Measurements from ENCODE around the gene SORCS2. TPM values are rescaled to one million over a fixed set of nuclear protein-coding genes. Genes with fewer than 3 reads are reported as not detected.

The SORCS2 gene
- total and polyA plus RNA-seq, 2 experiments from 2014 or later = 0.38 to 1.4 TPM

- H3K4me1 ChIP-seq (ENCODE audit: insufficient read depth) = no peaks in the 10 kb centered on the region; the same call in 1 of the 2 replicates
- no peak overlapping the region for H3K4me2 ChIP-seq (ENCODE audit: unreplicated experiment)
- in situ Hi-C loops (cut with MboI) = no loop called here
- no peak overlapping the region for H3K4me3 ChIP-seq
- no peak for DNase-seq
- H2AFZ ChIP-seq = no peak overlapping the region
- no peaks in the 10 kb centered on the region; the same call in 1 of the 2 replicates for H3K27me3 ChIP-seq (replicated peaks; ENCODE audit: insufficient read depth)
- WGBS, 2 experiments (ENCODE audit: low coverage in 1 of 2, low lambda C conversion rate in 2 of 2, missing lambda C conversion rate in 2 of 2) = 81% methylated on average over 12 of the region's 12 CpGs
- H3K27ac ChIP-seq = 0 out of 2 replicates have a peak overlapping the region, but pooled peaks have one; percentile 23
- H3K9ac ChIP-seq = no peak overlapping the region
- TF ChIP-seq EZH2 (IDR thresholded peaks at IDR 0.05; ENCODE audit: insufficient read depth, poor library complexity, severe bottlenecking) (no peak), EZH2phosphoT487 (IDR thresholded peaks at IDR 0.05; ENCODE audit: insufficient read depth, low read depth) (no peak)
- no peaks in the 10 kb centered on the region for H3K79me2 ChIP-seq (ENCODE audit: insufficient read depth)
- no peaks in the 10 kb centered on the region for H3K9me2 ChIP-seq (ENCODE audit: insufficient read depth)
- H4K20me1 ChIP-seq (ENCODE audit: insufficient read depth) = no peaks in the 10 kb centered on the region
- no peaks in the 10 kb centered on the region for H3K9me3 ChIP-seq (ENCODE audit: low read depth)
- no peaks in the 10 kb centered on the region for H3F3A ChIP-seq (ENCODE audit: insufficient read depth)
- no peaks in the 10 kb centered on the region for H3K36me3 ChIP-seq (ENCODE audit: low read depth)
Measured at GRCh38 chr4:7238300-7238960, 46.1 kb downstream of the SORCS2 start.

- no peak for DNase-seq
- H2AFZ ChIP-seq = no peak overlapping the region
- H3K4me2 ChIP-seq (ENCODE audit: unreplicated experiment) = no peak overlapping the region
- no peaks in the 10 kb centered on the region; the same call in 1 of the 2 replicates for H3K4me1 ChIP-seq (ENCODE audit: insufficient read depth)
- no peaks in the 10 kb centered on the region for H3K9me2 ChIP-seq (ENCODE audit: insufficient read depth)
- 77 to 80% methylated on average over 15 of the region's 15 CpGs for WGBS, 2 experiments (ENCODE audit: low coverage in 1 of 2, low lambda C conversion rate in 2 of 2, missing lambda C conversion rate in 2 of 2)
- H3K9me3 ChIP-seq (ENCODE audit: low read depth) = no peaks in the 10 kb centered on the region
- H3K27ac ChIP-seq = no peak overlapping the region
- TF ChIP-seq EZH2phosphoT487 (IDR thresholded peaks at IDR 0.05; ENCODE audit: insufficient read depth, low read depth) = no peak
- TF ChIP-seq EZH2 (IDR thresholded peaks at IDR 0.05; ENCODE audit: insufficient read depth, poor library complexity, severe bottlenecking) = no peak
- no peaks in the 10 kb centered on the region for H4K20me1 ChIP-seq (ENCODE audit: insufficient read depth)
- no peaks in the 10 kb centered on the region; the same call in 1 of the 2 replicates for H3K27me3 ChIP-seq (replicated peaks; ENCODE audit: insufficient read depth)
- H3K9ac ChIP-seq = no peak overlapping the region
- H3K36me3 ChIP-seq (ENCODE audit: low read depth) = no peaks in the 10 kb centered on the region
- H3K79me2 ChIP-seq (ENCODE audit: insufficient read depth) = no peaks in the 10 kb centered on the region
- in situ Hi-C loops (cut with MboI) = no loop called here
- no peaks in the 10 kb centered on the region for H3F3A ChIP-seq (ENCODE audit: insufficient read depth)
- no peak overlapping the region for H3K4me3 ChIP-seq
Measured at GRCh38 chr4:7239101-7239820, 46.9 kb downstream of the SORCS2 start.

GRCh38 chr4:7239844-7240243 is 47.5 kb downstream of the SORCS2 start:
- H3K27ac ChIP-seq = no peak overlapping the region
- DNase-seq = no peak
- no peaks in the 10 kb centered on the region for H3F3A ChIP-seq (ENCODE audit: insufficient read depth)
- H4K20me1 ChIP-seq (ENCODE audit: insufficient read depth) = no peaks in the 10 kb centered on the region
- peaks cover under 1% of the 10 kb centered on the region; the same call in 1 of the 2 replicates for H3K27me3 ChIP-seq (replicated peaks; ENCODE audit: insufficient read depth)
- H3K9me3 ChIP-seq (ENCODE audit: low read depth) = no peaks in the 10 kb centered on the region
- no peaks in the 10 kb centered on the region for H3K36me3 ChIP-seq (ENCODE audit: low read depth)
- no peak overlapping the region for H3K4me3 ChIP-seq
- 83 to 84% methylated on average over 13 of the region's 13 CpGs for WGBS, 2 experiments (ENCODE audit: low coverage in 1 of 2, low lambda C conversion rate in 2 of 2, missing lambda C conversion rate in 2 of 2)
- TF ChIP-seq EZH2phosphoT487 (IDR thresholded peaks at IDR 0.05; ENCODE audit: insufficient read depth, low read depth) (no peak), EZH2 (IDR thresholded peaks at IDR 0.05; ENCODE audit: insufficient read depth, poor library complexity, severe bottlenecking) (no peak)
- H3K9ac ChIP-seq = no peak overlapping the region
- H3K9me2 ChIP-seq (ENCODE audit: insufficient read depth) = no peaks in the 10 kb centered on the region
- in situ Hi-C loops (cut with MboI) = no loop called here
- no peak overlapping the region for H3K4me2 ChIP-seq (ENCODE audit: unreplicated experiment)
- H2AFZ ChIP-seq = no peak overlapping the region
- no peaks in the 10 kb centered on the region; the same call in 1 of the 2 replicates for H3K4me1 ChIP-seq (ENCODE audit: insufficient read depth)
- H3K79me2 ChIP-seq (ENCODE audit: insufficient read depth) = no peaks in the 10 kb centered on the region

- H3K4me3 ChIP-seq = no peak overlapping the region
- 82 to 83% methylated on average over 12 of the region's 12 CpGs for WGBS, 2 experiments (ENCODE audit: low coverage in 1 of 2, low lambda C conversion rate in 2 of 2, missing lambda C conversion rate in 2 of 2)
- H3K4me1 ChIP-seq (ENCODE audit: insufficient read depth) = no peaks in the 10 kb centered on the region; the same call in 1 of the 2 replicates
- TF ChIP-seq EZH2 (IDR thresholded peaks at IDR 0.05; ENCODE audit: insufficient read depth, poor library complexity, severe bottlenecking) (no peak), EZH2phosphoT487 (IDR thresholded peaks at IDR 0.05; ENCODE audit: insufficient read depth, low read depth) (no peak)
- H3F3A ChIP-seq (ENCODE audit: insufficient read depth) = no peaks in the 10 kb centered on the region
- H3K9ac ChIP-seq = no peak overlapping the region
- no peak for DNase-seq
- in situ Hi-C loops (cut with MboI) = no loop called here
- no peaks in the 10 kb centered on the region for H3K9me2 ChIP-seq (ENCODE audit: insufficient read depth)
- no peak overlapping the region for H3K4me2 ChIP-seq (ENCODE audit: unreplicated experiment)
- no peaks in the 10 kb centered on the region for H4K20me1 ChIP-seq (ENCODE audit: insufficient read depth)
- H3K36me3 ChIP-seq (ENCODE audit: low read depth) = no peaks in the 10 kb centered on the region
- H3K79me2 ChIP-seq (ENCODE audit: insufficient read depth) = no peaks in the 10 kb centered on the region
- no peak overlapping the region for H3K27ac ChIP-seq
- H3K27me3 ChIP-seq (replicated peaks; ENCODE audit: insufficient read depth) = peaks cover 5% of the 10 kb centered on the region; the same call in 1 of the 2 replicates
- no peak overlapping the region for H2AFZ ChIP-seq
- H3K9me3 ChIP-seq (ENCODE audit: low read depth) = no peaks in the 10 kb centered on the region
Measured at GRCh38 chr4:7240306-7240705, 48.0 kb downstream of the SORCS2 start.

Data from GM23248 (cell line).